GM18507 (cell line): ENCODE data around the gene MTUS2.

Source experiments
- DNase-seq: peaks from one replicate; pipeline ENCODE4 v3.0.0; 2011; ENCODE audit warnings: low read depth; ENCODE audit not compliant: insufficient read length; ENCODE audit errors: extremely low spot score
- FAIRE-seq: peaks from 2 replicates; lab custom pipeline; 2011; peaks lifted over from hg19 to GRCh38; lab: Jason Lieb, UNC

Gene MTUS2

GRCh38 chr13:28854657-28855056 is 34.5 kb downstream of the MTUS2 start:
- no peak for DNase-seq
- FAIRE-seq = no peak

- no peak for FAIRE-seq
- DNase-seq = no peak
Observed at GRCh38 chr13:28856287-28856686, 36.1 kb downstream of the MTUS2 start.

- no peak for DNase-seq
- FAIRE-seq = no peak
Observed at GRCh38 chr13:28859069-28859468, 38.9 kb downstream of the MTUS2 start.

- FAIRE-seq = no peak
Observed at GRCh38 chr13:28859717-28860116, 39.6 kb downstream of the MTUS2 start.

GRCh38 chr13:28864544-28864943 is 44.4 kb downstream of the MTUS2 start:
- FAIRE-seq (no peak), DNase-seq (no peak)

More at GRCh38 chr13:28859717-28860116, 39.6 kb downstream of the MTUS2 start:
- DNase-seq = no peak

- no peak for DNase-seq
- FAIRE-seq = no peak
Observed at GRCh38 chr13:28865149-28865744, 45.1 kb downstream of the MTUS2 start.

- FAIRE-seq = no peak
- no peak for DNase-seq
Observed at GRCh38 chr13:28865951-28866350, 45.8 kb downstream of the MTUS2 start.

GRCh38 chr13:28866932-28867331 is 46.8 kb downstream of the MTUS2 start:
- no peak for DNase-seq
- FAIRE-seq = no peak

GRCh38 chr13:28867564-28867963 is 47.4 kb downstream of the MTUS2 start:
- no peak for FAIRE-seq

GRCh38 chr13:28872427-28873176 is 52.5 kb downstream of the MTUS2 start:
- FAIRE-seq = no peak
- no peak for DNase-seq

More at GRCh38 chr13:28867564-28867963, 47.4 kb downstream of the MTUS2 start:
- DNase-seq = no peak

- FAIRE-seq = no peak
Observed at GRCh38 chr13:28875846-28876615, 55.9 kb downstream of the MTUS2 start.

GRCh38 chr13:28877408-28877807 is 57.3 kb downstream of the MTUS2 start:
- DNase-seq (no peak), FAIRE-seq (no peak)

More at GRCh38 chr13:28875846-28876615, 55.9 kb downstream of the MTUS2 start:
- no peak for DNase-seq

GRCh38 chr13:28885181-28885580 is 65.0 kb downstream of the MTUS2 start:
- DNase-seq (no peak), FAIRE-seq (no peak)

- FAIRE-seq = no peak
- DNase-seq = no peak
Observed at GRCh38 chr13:28889086-28889732, 69.1 kb downstream of the MTUS2 start.

GRCh38 chr13:28890712-28891111 is 70.6 kb downstream of the MTUS2 start:
- FAIRE-seq = no peak
- no peak for DNase-seq

- FAIRE-seq (no peak), DNase-seq (no peak)
Observed at GRCh38 chr13:28918030-28918429, 97.9 kb downstream of the MTUS2 start.

- DNase-seq = no peak
- no peak for FAIRE-seq
Observed at GRCh38 chr13:28922341-28922740, 102.2 kb downstream of the MTUS2 start.

- FAIRE-seq (no peak), DNase-seq (no peak)
Observed at GRCh38 chr13:28935104-28935503, 115.0 kb downstream of the MTUS2 start.

- FAIRE-seq = no peak
- no peak for DNase-seq
Observed at GRCh38 chr13:28942906-28943305, 122.8 kb downstream of the MTUS2 start.
